NCI-H2081 (cell line): ENCODE results near the gene PIM3.

Experiments used
- DNase-seq, 2 experiments: peaks; one replicate each; lab custom pipeline; 2025; lab: John Stamatoyannopoulos, UW

Gene PIM3

GRCh38 chr22:49956418-49956770 lies 4.2 kb upstream of the PIM3 start:
- no peak for DNase-seq

- DNase-seq = no peak
Observed at GRCh38 chr22:49956914-49957825, 3.4 kb upstream of the PIM3 start.

- DNase-seq = no peak
Observed at GRCh38 chr22:49957826-49958365, 2.7 kb upstream of the PIM3 start.

GRCh38 chr22:49958366-49958921 lies 2.1 kb upstream of the PIM3 start:
- no peak for DNase-seq

GRCh38 chr22:49958931-49959781 lies 1.4 kb upstream of the PIM3 start:
- DNase-seq = no peak

- no peak for DNase-seq
Observed at GRCh38 chr22:49959782-49960158, 802 bp upstream of the PIM3 start.

- DNase-seq = peak in 1 of 2 experiments; percentile 16
Observed at GRCh38 chr22:49961005-49961600, 531 bp downstream of the PIM3 start.

- DNase-seq = no peak
Observed at GRCh38 chr22:49961601-49962011, 1.0 kb downstream of the PIM3 start.

- DNase-seq = peak; percentile 71 to 84
Observed at GRCh38 chr22:49962012-49962750, 1.6 kb downstream of the PIM3 start.

- DNase-seq = no peak
Observed at GRCh38 chr22:49962751-49963646, 2.4 kb downstream of the PIM3 start.

GRCh38 chr22:49963647-49964026 lies 3.1 kb downstream of the PIM3 start:
- DNase-seq = peak in 1 of 2 experiments; percentile 51

- DNase-seq = no peak
Observed at GRCh38 chr22:49964136-49965090, 3.8 kb downstream of the PIM3 start.

- DNase-seq = no peak
Observed at GRCh38 chr22:49965091-49966040, 4.8 kb downstream of the PIM3 start.

- no peak for DNase-seq
Observed at GRCh38 chr22:49966041-49966773, 5.6 kb downstream of the PIM3 start.

- no peak for DNase-seq
Observed at GRCh38 chr22:49966774-49967705, 6.5 kb downstream of the PIM3 start.

- DNase-seq = no peak
Observed at GRCh38 chr22:49967706-49968208, 7.2 kb downstream of the PIM3 start.
